GM23248 (cell line): ENCODE data around the gene IRS1. TPM values are rescaled to one million over a fixed set of nuclear protein-coding genes. Genes with fewer than 3 reads are reported as not detected.
A peak's percentile ranks its signal among the peaks of the same experiment; 100 is the strongest.

Experiments
- DNase-seq: peaks from one replicate; pipeline ENCODE4 v3.0.0-alpha.2; 2015
- H2AFZ ChIP-seq: fragments of 200-600 bp; sonication (generic); 2 replicates; pipeline ENCODE4 v1.6.1; 2016; ENCODE audit warnings: antibody characterized with exemption
- H3F3A ChIP-seq: fragments of 200-600 bp; sonication (generic); 2 replicates; pipeline ENCODE4 v1.6.1; 2016; ENCODE audit warnings: mild to moderate bottlenecking, antibody characterized with exemption, mixed run types; ENCODE audit not compliant: insufficient read depth
- H3K27ac ChIP-seq: fragments of 200-600 bp; sonication (generic); 2 replicates; pipeline ENCODE4 v1.5.1; 2016; ENCODE audit warnings: mild to moderate bottlenecking
- H3K27me3 ChIP-seq: fragments of 200-600 bp; sonication (generic); replicated peaks from 2 replicates; pipeline ENCODE4 v1.6.1; 2016; ENCODE audit warnings: mild to moderate bottlenecking; ENCODE audit not compliant: insufficient read depth
- H3K36me3 ChIP-seq: fragments of 200-600 bp; sonication (generic); 2 replicates; pipeline ENCODE4 v1.6.1; 2016; ENCODE audit warnings: low read depth, mild to moderate bottlenecking
- H3K4me1 ChIP-seq: fragments of 200-600 bp; sonication (generic); 2 replicates; pipeline ENCODE4 v1.6.1; 2016; ENCODE audit warnings: mild to moderate bottlenecking; ENCODE audit not compliant: insufficient read depth
- H3K4me2 ChIP-seq: fragments of 200-600 bp; sonication (generic); one replicate; pipeline ENCODE4 v1.6.1; 2016; ENCODE audit warnings: mild to moderate bottlenecking; ENCODE audit not compliant: unreplicated experiment
- H3K4me3 ChIP-seq: fragments of 200-600 bp; sonication (generic); 2 replicates; pipeline ENCODE4 v1.5.1; 2016; ENCODE audit warnings: mild to moderate bottlenecking
- H3K79me2 ChIP-seq: fragments of 200-600 bp; sonication (generic); 2 replicates; pipeline ENCODE4 v1.6.1; 2016; ENCODE audit warnings: mild to moderate bottlenecking; ENCODE audit not compliant: insufficient read depth
- H3K9ac ChIP-seq: fragments of 200-600 bp; sonication (generic); 2 replicates; pipeline ENCODE4 v1.6.1; 2016; ENCODE audit warnings: mild to moderate bottlenecking
- H3K9me2 ChIP-seq: fragments of 200-600 bp; sonication (generic); 2 replicates; pipeline ENCODE4 v1.6.1; 2016; ENCODE audit warnings: mixed run types, mild to moderate bottlenecking, moderate library complexity; ENCODE audit not compliant: insufficient read depth
- H3K9me3 ChIP-seq: fragments of 200-600 bp; sonication (generic); one replicate; pipeline ENCODE4 v1.6.1; 2017; ENCODE audit warnings: low read depth
- H4K20me1 ChIP-seq: fragments of 200-600 bp; sonication (generic); 2 replicates; pipeline ENCODE4 v1.6.0; 2016; ENCODE audit not compliant: insufficient read depth
- EZH2 ChIP-seq: fragments of 200-600 bp; sonication (generic); IDR thresholded peaks from 2 replicates; pipeline ENCODE4 v1.6.1; 2018; ENCODE audit warnings: antibody characterized with exemption, mild to moderate bottlenecking; ENCODE audit not compliant: insufficient read depth, poor library complexity, severe bottlenecking
- EZH2phosphoT487 ChIP-seq: fragments of 200-600 bp; sonication (generic); IDR thresholded peaks from 2 replicates; pipeline ENCODE4 v1.6.1; 2018; ENCODE audit warnings: antibody characterized with exemption, moderate library complexity, mild to moderate bottlenecking, low read depth; ENCODE audit not compliant: insufficient read depth
- WGBS, 2 experiments: methylation state at CpG; one replicate each; pipeline ENCODE4 v1.1.6; 2015 to 2017; ENCODE audit warnings: low lambda C conversion rate in 2 of 2, low coverage in 1 of 2; ENCODE audit errors: missing lambda C conversion rate in 2 of 2; 5-methylcytosine and 5-hydroxymethylcytosine counted together
- in situ Hi-C: fragments of 300-500 bp; cut with MboI; formaldehyde crosslinking; loops from 2 replicates; pipeline ENCODE4 v1.15.0; 2020
- polyA plus RNA-seq: library from polyadenylated mRNA; unstranded; fragments of >200 nt; fragmentation: Nextera tagmentation; extraction: Ambion mirVana; gene quantifications from 2 replicates; pipeline ENCODE4 v1.2.1, GENCODE V29; 2016
- total RNA-seq: library from RNA; depleted of rRNA; stranded (reverse); fragments of >200 nt; shearing (Covaris generic); gene quantifications from 2 replicates; pipeline ENCODE4 v1.2.3, GENCODE V29; 2014

IRS1 gene
- total and polyA plus RNA-seq, 2 experiments from 2014 or later = 8.4 to 18.8 TPM

DNA sequence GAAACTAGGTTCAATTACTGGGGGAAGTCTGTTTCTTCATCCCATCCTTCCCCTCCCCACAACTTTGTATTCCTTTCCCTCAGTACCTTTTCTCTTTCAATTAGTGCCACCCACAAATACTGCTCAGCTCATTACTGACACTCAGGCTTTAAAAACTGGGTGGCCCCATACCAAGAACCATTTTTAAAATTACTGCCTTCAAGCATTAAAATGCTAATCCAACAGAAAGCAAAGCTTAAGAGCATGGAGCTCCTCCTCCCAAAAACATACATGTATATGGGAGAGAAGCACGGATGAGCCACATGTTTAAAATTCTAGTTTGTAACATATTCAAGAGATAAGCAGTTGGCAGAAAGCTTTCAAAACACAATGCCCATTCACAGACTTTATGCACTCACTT, 44.0 kb downstream of the IRS1 start:
- H3K27me3 ChIP-seq = no peaks in the 10 kb centered on the region
- DNase-seq = peak; percentile 20
- TF ChIP-seq EZH2phosphoT487 (no peak), EZH2 (no peak)
- no peaks in the 10 kb centered on the region for H3K9me2 ChIP-seq
- H3F3A ChIP-seq = peaks cover 42% of the 10 kb centered on the region
- no peaks in the 10 kb centered on the region; the same call in 1 of the 2 replicates for H4K20me1 ChIP-seq
- H3K4me2 ChIP-seq = peak overlapping the region; percentile 69
- H2AFZ ChIP-seq = no peak overlapping the region
- in situ Hi-C loops = no loop called here
- H3K27ac ChIP-seq = peak overlapping the region; percentile 25
- peaks cover 95% of the 10 kb centered on the region for H3K79me2 ChIP-seq
- no peaks in the 10 kb centered on the region for H3K36me3 ChIP-seq
- no peaks in the 10 kb centered on the region for H3K9me3 ChIP-seq
- H3K4me3 ChIP-seq = no peak overlapping the region
- WGBS, 2 experiments = 10 to 17% methylated on average over 1 of the region's 1 CpG
- H3K4me1 ChIP-seq = peaks cover 55% of the 10 kb centered on the region
- peak overlapping the region; percentile 26 for H3K9ac ChIP-seq

DNA sequence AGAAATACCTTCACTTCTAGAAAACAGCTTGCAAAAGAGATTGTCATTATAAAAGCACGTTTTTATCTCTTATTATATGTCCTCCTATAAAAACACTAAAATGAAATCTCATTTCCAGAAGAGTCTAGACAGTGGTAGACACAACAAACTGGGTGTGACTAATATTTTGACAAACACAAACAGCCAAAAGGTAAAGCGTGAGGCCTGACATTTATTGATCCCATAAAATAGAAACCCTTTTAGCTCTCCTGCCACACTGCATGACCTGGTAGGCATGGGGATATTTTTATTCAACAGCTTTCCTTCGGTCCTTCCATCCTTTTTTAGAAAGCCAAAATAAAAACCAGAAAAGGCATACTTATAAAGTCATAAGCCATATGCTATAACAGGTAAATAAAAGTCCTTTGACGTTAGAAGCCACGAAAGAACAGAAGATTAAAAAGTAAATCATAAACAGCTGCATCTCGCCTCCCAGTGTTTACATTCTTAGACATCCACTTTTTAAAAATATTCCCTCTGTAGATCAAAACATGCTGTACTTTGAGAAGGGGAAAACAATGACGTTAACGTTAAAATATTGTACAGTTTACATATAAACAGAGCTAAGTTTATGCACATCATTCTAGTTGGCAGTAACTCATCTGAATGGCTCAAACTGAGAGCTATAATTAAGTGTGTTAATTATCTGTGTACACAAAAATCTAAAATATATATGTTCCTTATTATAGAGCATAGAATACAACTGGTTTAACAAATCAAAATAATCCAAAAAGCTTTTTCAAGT, 44.6 kb downstream of the IRS1 start:
- H3K27me3 ChIP-seq = no peaks in the 10 kb centered on the region
- peak overlapping the region; percentile 26 for H3K9ac ChIP-seq
- peaks cover 49% of the 10 kb centered on the region for H3K4me1 ChIP-seq
- WGBS, 2 experiments = 22 to 27% methylated on average over 8 of the region's 8 CpGs
- H3K4me3 ChIP-seq = no peak overlapping the region; the same call in 1 of the 2 replicates
- no peaks in the 10 kb centered on the region for H3K36me3 ChIP-seq
- H3K79me2 ChIP-seq = peaks cover 97% of the 10 kb centered on the region
- DNase-seq = peak; percentile 16
- TF ChIP-seq EZH2phosphoT487 (no peak), EZH2 (no peak)
- H3K4me2 ChIP-seq = peak overlapping the region; percentile 69
- in situ Hi-C loops = no loop called here
- no peaks in the 10 kb centered on the region for H3K9me3 ChIP-seq
- H3F3A ChIP-seq = peaks cover 41% of the 10 kb centered on the region
- no peaks in the 10 kb centered on the region for H3K9me2 ChIP-seq
- no peaks in the 10 kb centered on the region for H4K20me1 ChIP-seq
- no peak overlapping the region for H2AFZ ChIP-seq
- H3K27ac ChIP-seq = peak overlapping the region; percentile 25

DNA sequence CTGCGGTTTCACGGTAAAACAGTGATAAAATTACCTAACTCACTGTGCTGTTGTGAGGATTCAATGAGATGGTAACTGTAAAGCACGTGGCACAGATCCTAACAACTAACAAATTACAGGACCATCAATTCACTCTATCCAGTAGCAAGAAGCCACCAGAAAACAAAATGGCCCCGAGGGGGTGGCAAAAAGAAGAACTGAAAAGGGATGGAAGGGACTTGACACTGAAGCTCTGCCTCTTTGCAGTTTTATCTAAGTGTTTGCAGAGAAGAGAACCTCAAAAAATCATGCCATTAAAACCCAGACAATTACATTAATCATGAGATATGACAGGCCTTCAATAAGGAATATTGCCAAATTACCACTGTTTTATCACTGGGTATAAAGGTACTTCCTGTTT, 46.7 kb downstream of the IRS1 start:
- H2AFZ ChIP-seq = no peak overlapping the region
- H3K4me3 ChIP-seq = no peak overlapping the region
- H3K36me3 ChIP-seq = no peaks in the 10 kb centered on the region
- H4K20me1 ChIP-seq = no peaks in the 10 kb centered on the region; the same call in 1 of the 2 replicates
- peaks cover 99% of the 10 kb centered on the region for H3K79me2 ChIP-seq
- peaks cover 22% of the 10 kb centered on the region; the same call in 1 of the 2 replicates for H3F3A ChIP-seq
- no peak overlapping the region for H3K27ac ChIP-seq
- H3K4me2 ChIP-seq = no peak overlapping the region
- TF ChIP-seq EZH2 = no peak
- no peak for TF ChIP-seq EZH2phosphoT487
- no peak overlapping the region for H3K9ac ChIP-seq
- in situ Hi-C loops = no loop called here
- H3K4me1 ChIP-seq = peaks cover 28% of the 10 kb centered on the region
- no peaks in the 10 kb centered on the region for H3K27me3 ChIP-seq
- H3K9me2 ChIP-seq = no peaks in the 10 kb centered on the region
- no peaks in the 10 kb centered on the region for H3K9me3 ChIP-seq
- no peak for DNase-seq
- WGBS, 2 experiments = 95 to 99% methylated on average over 4 of the region's 4 CpGs

DNA sequence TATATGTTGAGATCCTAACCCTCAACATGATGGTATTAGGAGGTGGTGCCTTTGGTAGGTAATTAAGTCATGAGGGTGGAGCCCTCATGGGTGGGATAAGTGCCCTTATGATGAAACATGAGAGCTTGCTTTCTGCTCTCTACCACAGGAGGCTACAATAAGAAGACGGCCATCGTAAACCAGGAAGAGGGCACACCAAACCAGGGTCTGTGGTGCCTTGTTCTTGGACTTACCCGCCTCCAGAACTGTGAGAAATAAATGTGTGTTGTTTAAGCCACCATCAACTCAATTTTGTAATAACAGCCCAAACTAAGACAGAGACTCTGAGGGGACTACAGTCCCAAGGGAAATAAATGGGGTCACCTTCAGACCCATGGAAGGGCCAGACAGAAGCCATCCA, 52.3 kb downstream of the IRS1 start:
- no peak overlapping the region for H3K4me2 ChIP-seq
- H3K4me1 ChIP-seq = no peaks in the 10 kb centered on the region
- H3K9me2 ChIP-seq = no peaks in the 10 kb centered on the region
- TF ChIP-seq EZH2phosphoT487 (no peak), EZH2 (no peak)
- no peaks in the 10 kb centered on the region for H3F3A ChIP-seq
- H3K79me2 ChIP-seq = peaks cover 99% of the 10 kb centered on the region
- H4K20me1 ChIP-seq = no peaks in the 10 kb centered on the region; the same call in 1 of the 2 replicates
- 0 out of 2 replicates have a peak, but pooled peaks cover 8% of the 10 kb centered on the region for H3K36me3 ChIP-seq
- in situ Hi-C loops = no loop called here
- H3K9ac ChIP-seq = no peak overlapping the region
- 97 to 100% methylated on average over 3 of the region's 3 CpGs for WGBS, 2 experiments
- no peaks in the 10 kb centered on the region for H3K27me3 ChIP-seq
- no peak for DNase-seq
- H3K9me3 ChIP-seq = no peaks in the 10 kb centered on the region
- H3K27ac ChIP-seq = no peak overlapping the region
- H3K4me3 ChIP-seq = no peak overlapping the region
- H2AFZ ChIP-seq = no peak overlapping the region
